ENCODE data around the gene PUS7.

- TF ChIP-seq CTCF (IDR thresholded peaks at IDR 0.05) (no peak), ZFX (IDR thresholded peaks at IDR 0.05; ENCODE audit: borderline replicate concordance) (no peak)
These were observed 28.7 kb downstream of the PUS7 start for GRCh38 chr7:105493196-105493922.
